Measurements from ENCODE around the gene PRSS33. TPM values are rescaled to one million over a fixed set of nuclear protein-coding genes. Genes with fewer than 3 reads are reported as not detected.

The PRSS33 gene
- total and polyA plus RNA-seq, 9 of the 15 experiments (the other 6 are each of a cell fraction or from before 2014, with no cell fraction given) = not detected

GRCh38 chr16:2816751-2817339 lies 29.5 kb upstream of the PRSS33 start, which contains the start of gene PRSS21 (continued):
- TF ChIP-seq, protein P1, sequence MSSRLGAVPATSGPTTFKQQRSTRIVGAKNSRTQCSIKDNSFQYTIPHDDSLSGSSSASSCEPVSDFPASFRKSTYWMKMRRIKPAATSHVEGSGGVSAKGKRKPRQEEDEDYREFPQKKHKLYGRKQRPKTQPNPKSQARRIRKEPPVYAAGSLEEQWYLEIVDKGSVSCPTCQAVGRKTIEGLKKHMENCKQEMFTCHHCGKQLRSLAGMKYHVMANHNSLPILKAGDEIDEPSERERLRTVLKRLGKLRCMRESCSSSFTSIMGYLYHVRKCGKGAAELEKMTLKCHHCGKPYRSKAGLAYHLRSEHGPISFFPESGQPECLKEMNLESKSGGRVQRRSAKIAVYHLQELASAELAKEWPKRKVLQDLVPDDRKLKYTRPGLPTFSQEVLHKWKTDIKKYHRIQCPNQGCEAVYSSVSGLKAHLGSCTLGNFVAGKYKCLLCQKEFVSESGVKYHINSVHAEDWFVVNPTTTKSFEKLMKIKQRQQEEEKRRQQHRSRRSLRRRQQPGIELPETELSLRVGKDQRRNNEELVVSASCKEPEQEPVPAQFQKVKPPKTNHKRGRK (tag; IDR thresholded peaks at IDR 0.05) = no peak
- TF ChIP-seq TRIM24 (IDR thresholded peaks at IDR 0.05) (no peak), RBM22 (IDR thresholded peaks at IDR 0.05; ENCODE audit: low read depth, low read length, poor library complexity, severe bottlenecking) (no peak), RBFOX2 (IDR thresholded peaks at IDR 0.05; ENCODE audit: low read depth, low read length) (peak; percentile 79), ILK (tag; IDR thresholded peaks at IDR 0.05; ENCODE audit: borderline replicate concordance, low read depth) (no peak), CBX1 (IDR thresholded peaks at IDR 0.05; ENCODE audit: low read depth) (peak; percentile 57; the same call in 1 of the 2 replicates), RB1 (IDR thresholded peaks at IDR 0.05; ENCODE audit: low read depth) (peak; percentile 48; the same call in 1 of the 2 replicates), ZSCAN29 (IDR thresholded peaks at IDR 0.05) (no peak), MAZ (CRISPR knock-in tag; conservative IDR thresholded peaks at IDR 0.05 in 1 of 2, IDR thresholded peaks at IDR 0.05 in 1 of 2) (peak; percentile 78 to 87), CLOCK (CRISPR knock-in tag; IDR thresholded peaks at IDR 0.05; ENCODE audit: borderline replicate concordance) (no peak)

Data from K562 (cell line).